KOPT-K1 (cell line): ENCODE data around the gene SFXN2.

Experiments
- H3K27ac ChIP-seq: fragments of 200-600 bp; sonication (generic); 2 replicates; pipeline ENCODE4 v1.5.1; 2016; ENCODE audit warnings: antibody characterized with exemption, mild to moderate bottlenecking, low read depth, low read length; ENCODE audit not compliant: poor library complexity, severe bottlenecking
- H3K36me3 ChIP-seq: fragments of 200-600 bp; sonication (generic); 2 replicates; pipeline ENCODE4 v1.5.1; 2017; ENCODE audit warnings: antibody characterized with exemption, mild to moderate bottlenecking, low read length, moderate library complexity; ENCODE audit not compliant: insufficient read depth
- H3K9me3 ChIP-seq: fragments of 200-600 bp; sonication (generic); 2 replicates; pipeline ENCODE4 v1.5.1; 2017; ENCODE audit warnings: antibody characterized with exemption, low read length, mild to moderate bottlenecking; ENCODE audit not compliant: insufficient read depth, poor library complexity, severe bottlenecking

The SFXN2 gene

DNA sequence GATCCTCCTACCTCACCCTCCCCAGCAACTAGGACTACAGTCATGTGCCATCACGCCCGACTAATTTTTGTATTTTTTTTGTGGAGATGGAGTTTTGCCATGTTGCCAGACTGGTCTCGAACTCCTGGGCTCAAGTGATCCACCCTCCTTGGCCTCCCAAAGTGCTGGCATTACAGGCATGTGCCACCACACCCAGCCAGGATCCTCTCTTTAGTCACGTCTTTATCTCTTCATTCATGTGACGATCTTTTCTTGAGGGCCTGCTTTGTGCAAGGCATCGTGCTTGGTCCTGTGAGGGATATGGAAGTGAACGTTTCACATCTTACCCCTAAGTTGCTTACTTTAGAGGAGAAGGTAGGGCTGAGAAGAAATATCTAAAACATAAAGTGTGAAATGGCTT is 50.9 kb downstream of the SFXN2 start:
- Histone ChIP-seq H3K9me3 (no peaks in the 10 kb centered on the region), H3K27ac (no peak overlapping the region), H3K36me3 (no peaks in the 10 kb centered on the region)

GRCh38 chr10:102767428-102768160 is 53.2 kb downstream of the SFXN2 start:
- Histone ChIP-seq H3K9me3 (no peaks in the 10 kb centered on the region), H3K27ac (no peak overlapping the region), H3K36me3 (no peaks in the 10 kb centered on the region)

DNA sequence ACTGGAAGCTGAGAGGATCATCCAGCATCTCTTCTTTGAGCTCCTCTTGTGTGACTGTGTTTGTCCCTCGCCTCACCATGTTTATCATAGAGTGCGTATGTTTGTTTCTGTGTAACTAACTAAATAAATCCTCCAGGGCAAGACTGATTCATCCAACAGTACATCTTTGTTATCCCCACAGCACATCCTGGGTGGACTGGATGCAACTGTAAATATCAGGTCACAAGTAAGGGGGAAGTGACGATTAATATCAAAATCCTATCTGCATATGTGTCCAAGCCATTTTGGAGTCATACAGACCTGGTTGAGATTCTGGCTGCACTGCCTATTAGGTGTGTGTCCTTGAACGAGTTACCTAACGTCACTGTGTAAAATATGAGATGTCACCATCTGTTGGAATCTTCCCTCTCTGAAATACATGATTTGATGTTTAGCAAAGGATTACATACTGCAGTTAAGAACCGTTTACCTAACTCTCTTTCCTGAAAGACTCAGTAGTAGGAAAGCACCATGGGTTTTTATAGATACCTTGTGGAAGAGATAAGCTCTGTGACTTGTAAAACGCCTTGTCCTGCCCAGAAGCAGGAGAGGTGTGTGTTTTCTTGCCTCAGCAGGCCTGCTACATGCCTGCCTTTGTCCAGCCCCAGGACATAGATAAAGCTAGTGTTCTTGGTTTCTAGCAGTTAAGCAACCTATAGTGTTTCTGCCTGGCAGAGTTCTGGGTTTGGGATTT is 55.1 kb downstream of the SFXN2 start:
- H3K27ac ChIP-seq: peak overlapping the region; percentile 47
- H3K36me3 ChIP-seq: no peaks in the 10 kb centered on the region

GRCh38 chr10:102770108-102770482 is 55.7 kb downstream of the SFXN2 start:
- H3K36me3 ChIP-seq: no peaks in the 10 kb centered on the region
- H3K9me3 ChIP-seq: no peaks in the 10 kb centered on the region
- peak overlapping the region; percentile 47 for H3K27ac ChIP-seq

More for the DNA sequence above, 55.1 kb downstream of the SFXN2 start:
- H3K9me3 ChIP-seq: no peaks in the 10 kb centered on the region

GRCh38 chr10:102770792-102771191 is 56.4 kb downstream of the SFXN2 start:
- H3K36me3 ChIP-seq: no peaks in the 10 kb centered on the region
- H3K27ac ChIP-seq: peak overlapping the region; percentile 47
- H3K9me3 ChIP-seq: no peaks in the 10 kb centered on the region

GRCh38 chr10:102773320-102773719 is 58.9 kb downstream of the SFXN2 start:
- Histone ChIP-seq H3K36me3 (no peaks in the 10 kb centered on the region), H3K27ac (no peak overlapping the region), H3K9me3 (no peaks in the 10 kb centered on the region)

DNA sequence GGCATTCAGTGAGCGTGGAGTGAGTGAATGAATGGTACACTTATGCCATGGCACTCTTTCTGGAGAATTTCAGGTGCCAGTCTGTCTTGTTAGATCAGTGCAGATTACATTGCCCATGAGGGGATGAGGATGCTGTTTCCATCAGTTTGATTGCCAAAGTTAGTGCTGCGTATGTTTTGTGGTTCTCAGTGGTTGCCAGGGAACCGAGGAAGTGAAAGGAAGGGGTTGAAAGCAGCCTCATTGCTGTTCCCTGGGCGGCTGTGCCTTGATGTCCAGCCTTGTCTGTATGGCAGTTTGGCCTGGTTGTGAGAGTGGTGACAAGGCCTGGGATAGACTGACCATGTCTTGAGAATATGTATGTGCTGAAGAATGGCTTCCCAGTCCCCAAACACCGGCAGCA is 59.5 kb downstream of the SFXN2 start:
- H3K27ac ChIP-seq: peak overlapping the region; percentile 85
- H3K36me3 ChIP-seq: no peaks in the 10 kb centered on the region
- no peaks in the 10 kb centered on the region for H3K9me3 ChIP-seq

- Histone ChIP-seq H3K27ac (peak overlapping the region; percentile 85), H3K9me3 (no peaks in the 10 kb centered on the region), H3K36me3 (no peaks in the 10 kb centered on the region)
Observed at GRCh38 chr10:102775201-102775934, 60.9 kb downstream of the SFXN2 start.

DNA sequence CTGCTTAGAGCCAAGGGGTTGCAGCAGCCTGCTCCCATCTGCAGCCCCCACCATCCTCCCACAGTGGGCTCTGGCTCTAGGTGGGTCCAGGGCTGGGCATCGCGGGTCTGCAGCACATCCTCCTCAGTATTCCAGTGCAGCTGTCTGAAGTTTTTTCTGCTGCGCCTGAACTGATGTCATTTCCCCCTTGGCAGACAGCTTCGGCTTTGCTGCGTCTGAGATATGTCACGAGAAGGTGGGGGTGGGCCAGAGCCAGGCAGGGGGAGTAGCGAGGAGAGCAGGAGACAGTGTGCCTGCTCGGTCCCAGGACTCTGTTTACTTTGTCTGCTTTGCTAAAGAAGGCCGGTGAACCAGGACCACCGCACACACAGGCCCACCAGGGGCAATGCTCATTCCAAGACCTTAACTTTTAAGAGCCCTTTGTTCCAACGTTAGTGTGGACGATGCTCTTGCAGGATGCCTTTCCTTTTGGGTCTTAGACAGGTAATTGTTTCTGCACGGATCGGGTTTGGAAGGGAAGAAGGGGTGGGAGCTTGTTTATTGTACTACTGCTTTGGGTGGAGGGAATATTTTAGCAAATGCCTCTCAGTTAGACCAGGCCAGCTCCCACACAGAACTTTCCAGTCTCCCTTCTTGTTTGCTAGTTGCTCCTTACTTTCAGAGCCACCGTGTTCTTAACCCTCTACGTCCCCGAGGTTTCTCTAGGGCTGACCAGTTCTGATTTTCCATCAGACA is 61.7 kb downstream of the SFXN2 start:
- Histone ChIP-seq H3K36me3 (0 out of 2 replicates have a peak, but pooled peaks cover 4% of the 10 kb centered on the region), H3K27ac (peak overlapping the region; percentile 85), H3K9me3 (no peaks in the 10 kb centered on the region)

DNA sequence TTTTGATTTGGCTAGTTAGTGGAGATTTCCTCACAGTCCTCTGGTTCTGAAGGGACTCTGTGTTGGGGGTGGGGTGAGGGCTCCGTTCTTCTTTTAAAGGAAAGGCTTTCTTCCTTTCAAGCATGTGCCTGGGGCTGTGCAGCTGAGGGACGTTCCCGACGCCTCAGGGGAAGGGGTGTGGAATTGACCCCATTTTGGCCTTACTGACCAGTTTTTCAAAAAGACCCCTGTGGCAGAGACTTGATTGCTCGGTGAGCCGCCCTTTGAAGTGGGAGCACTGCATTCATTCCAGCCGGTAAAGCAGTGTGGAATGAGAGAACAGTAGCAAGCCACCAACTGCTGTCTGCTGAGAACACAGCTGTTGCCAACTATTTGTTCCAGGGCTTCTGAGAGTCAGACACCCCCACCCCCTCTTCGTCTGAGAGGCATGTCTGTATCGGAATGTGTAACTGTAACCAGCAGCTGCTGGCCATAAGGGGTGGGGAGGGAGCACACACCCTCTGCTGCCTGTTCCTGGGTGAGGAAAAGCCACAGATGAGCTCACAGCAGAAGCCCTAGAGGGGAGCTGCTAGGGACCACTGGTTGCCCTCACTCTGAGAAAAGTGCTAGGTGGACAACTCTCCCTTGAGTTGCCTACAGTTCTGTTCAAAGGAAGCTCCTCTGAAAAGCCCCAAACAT is 62.5 kb downstream of the SFXN2 start:
- H3K27ac ChIP-seq: peak overlapping the region; percentile 85
- peaks cover 9% of the 10 kb centered on the region; the same call in 1 of the 2 replicates for H3K36me3 ChIP-seq
- no peaks in the 10 kb centered on the region for H3K9me3 ChIP-seq

GRCh38 chr10:102777711-102778453 is 63.4 kb downstream of the SFXN2 start:
- Histone ChIP-seq H3K36me3 (peaks cover 9% of the 10 kb centered on the region; the same call in 1 of the 2 replicates), H3K9me3 (no peaks in the 10 kb centered on the region), H3K27ac (peak overlapping the region; percentile 85)

GRCh38 chr10:102778781-102779180 is 64.3 kb downstream of the SFXN2 start:
- H3K27ac ChIP-seq: no peak overlapping the region
- peaks cover 9% of the 10 kb centered on the region; the same call in 1 of the 2 replicates for H3K36me3 ChIP-seq
- H3K9me3 ChIP-seq: no peaks in the 10 kb centered on the region

GRCh38 chr10:102779680-102780526 is 65.5 kb downstream of the SFXN2 start:
- Histone ChIP-seq H3K36me3 (peaks cover 9% of the 10 kb centered on the region; the same call in 1 of the 2 replicates), H3K27ac (no peak overlapping the region), H3K9me3 (no peaks in the 10 kb centered on the region)
